HG03520 (cell line): ENCODE results near the gene CCND2.
"Not testable (repeated sequence)": the region's sequence is repeated elsewhere in the genome, so short reads cannot be mapped to it uniquely, and the experiment has no call there.

ENCODE experiments used
- ATAC-seq: cut with Tn5 transposase; IDR thresholded peaks from one replicate; pipeline ENCODE4 v1.9.1; 2021; ENCODE audit warnings: mild to moderate bottlenecking, moderate library complexity; ENCODE audit not compliant: unreplicated experiment

The CCND2 gene

GRCh38 chr12:4273652-4274395 lies at the start of gene CCND2:
Gene CCND2 (plus strand): TSS chr12:4273762. CDS start chr12:4274041, 279 bp downstream.
- ATAC-seq: no peak

GRCh38 chr12:4224206-4224889 lies 49.2 kb upstream of the CCND2 start:
- no peak for ATAC-seq

GRCh38 chr12:4225571-4225970 lies 48.0 kb upstream of the CCND2 start:
- no peak for ATAC-seq

GRCh38 chr12:4227046-4227445 lies 46.5 kb upstream of the CCND2 start:
- ATAC-seq: no peak

- no peak for ATAC-seq
These were observed 45.4 kb upstream of the CCND2 start for GRCh38 chr12:4228122-4228580.

GRCh38 chr12:4230526-4230925 lies 43.0 kb upstream of the CCND2 start:
- no peak for ATAC-seq

GRCh38 chr12:4238577-4238976 lies 35.0 kb upstream of the CCND2 start:
- no peak for ATAC-seq

- no peak for ATAC-seq
These were observed 33.8 kb upstream of the CCND2 start for GRCh38 chr12:4239746-4240145.

GRCh38 chr12:4240161-4240783 lies 33.3 kb upstream of the CCND2 start:
- no peak for ATAC-seq

GRCh38 chr12:4240981-4241380 lies 32.6 kb upstream of the CCND2 start:
- ATAC-seq: no peak

GRCh38 chr12:4241592-4241991 lies 32.0 kb upstream of the CCND2 start:
- no peak for ATAC-seq

- ATAC-seq: no peak
These were observed 31.0 kb upstream of the CCND2 start for GRCh38 chr12:4242595-4242994.

- no peak for ATAC-seq
These were observed 30.5 kb upstream of the CCND2 start for GRCh38 chr12:4243091-4243490.

- ATAC-seq: not testable (repeated sequence)
These were observed 30.0 kb upstream of the CCND2 start for GRCh38 chr12:4243491-4244100.

GRCh38 chr12:4244868-4245267 lies 28.7 kb upstream of the CCND2 start:
- no peak for ATAC-seq

- ATAC-seq: no peak
These were observed 28.1 kb upstream of the CCND2 start for GRCh38 chr12:4245446-4245845.

GRCh38 chr12:4246116-4246515 lies 27.4 kb upstream of the CCND2 start:
- no peak for ATAC-seq

GRCh38 chr12:4250691-4251090 lies 22.9 kb upstream of the CCND2 start:
- ATAC-seq: no peak

GRCh38 chr12:4251216-4251891 lies 22.2 kb upstream of the CCND2 start:
- no peak for ATAC-seq

- no peak for ATAC-seq
These were observed 21.6 kb upstream of the CCND2 start for GRCh38 chr12:4251967-4252366.

- ATAC-seq: no peak
These were observed 21.0 kb upstream of the CCND2 start for GRCh38 chr12:4252601-4253000.
